HG03095 (cell line): Measurements from ENCODE around the gene CD44.
"Not testable (repeated sequence)": the region's sequence is repeated elsewhere in the genome, so short reads cannot be mapped to it uniquely, and the experiment has no call there.

Source experiments
- ATAC-seq: cut with Tn5 transposase; IDR thresholded peaks from one replicate; pipeline ENCODE4 v1.9.1; 2021; ENCODE audit warnings: moderate library complexity; ENCODE audit not compliant: unreplicated experiment

The CD44 gene

DNA sequence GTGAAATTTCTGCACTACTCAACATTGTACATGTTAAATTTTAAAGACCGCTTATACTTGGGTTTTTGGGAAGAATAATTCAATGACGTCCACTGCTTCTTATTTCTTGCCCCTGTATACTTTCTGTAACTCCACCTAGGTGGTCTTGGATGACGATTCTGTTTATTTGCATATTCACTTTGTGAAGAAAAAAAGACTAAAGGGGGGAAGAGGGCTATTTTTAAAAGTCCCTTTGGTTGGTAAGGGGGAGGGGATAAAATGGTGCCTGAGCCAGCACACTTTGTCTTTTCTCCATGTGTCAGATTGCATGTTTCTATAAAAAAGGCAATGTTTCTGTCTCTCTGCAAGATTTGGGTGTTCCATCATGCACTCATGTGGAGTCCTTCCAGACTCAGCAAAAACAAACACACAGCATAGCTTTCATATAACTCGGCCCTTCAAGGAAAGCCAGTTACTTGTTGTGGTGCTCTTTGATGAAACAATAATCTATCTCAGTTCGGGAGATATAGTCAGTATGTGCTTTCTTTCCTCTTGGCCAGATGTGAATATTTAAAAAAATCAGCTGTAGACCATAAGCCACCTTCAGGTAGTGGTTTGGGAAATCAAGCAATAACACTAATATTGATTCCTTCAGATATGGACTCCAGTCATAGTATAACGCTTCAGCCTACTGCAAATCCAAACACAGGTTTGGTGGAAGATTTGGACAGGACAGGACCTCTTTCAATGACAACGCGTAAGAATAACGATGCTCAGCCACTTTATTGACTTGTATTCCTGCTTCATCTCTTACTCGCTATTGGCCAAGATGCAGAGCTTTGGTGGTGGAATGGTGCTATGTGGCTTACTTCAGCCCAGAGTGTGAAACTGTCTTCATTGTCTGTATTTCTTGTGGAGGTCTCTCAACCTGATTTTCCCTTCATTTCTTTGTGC lies 68.8 kb downstream of the CD44 start:
- ATAC-seq: no peak

DNA sequence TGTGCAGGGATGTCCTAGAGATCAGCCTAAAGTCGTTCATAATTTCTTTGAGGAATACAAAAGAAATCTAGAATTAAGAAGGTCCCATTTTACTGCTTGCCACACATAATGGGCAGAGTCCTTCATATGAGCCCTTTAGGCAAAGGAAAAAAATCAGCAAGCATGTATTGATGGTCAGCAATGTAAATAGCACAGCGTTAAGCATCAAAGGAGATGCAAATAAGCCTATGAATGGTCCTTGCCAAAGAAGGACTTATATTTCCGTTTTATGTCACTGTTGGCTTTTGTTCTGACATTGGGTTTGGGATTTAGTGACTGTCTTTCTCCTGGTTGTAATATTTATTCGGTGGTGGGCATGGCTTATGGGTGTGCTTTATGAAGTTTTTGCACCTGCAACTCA lies 69.8 kb downstream of the CD44 start:
- ATAC-seq: no peak

DNA sequence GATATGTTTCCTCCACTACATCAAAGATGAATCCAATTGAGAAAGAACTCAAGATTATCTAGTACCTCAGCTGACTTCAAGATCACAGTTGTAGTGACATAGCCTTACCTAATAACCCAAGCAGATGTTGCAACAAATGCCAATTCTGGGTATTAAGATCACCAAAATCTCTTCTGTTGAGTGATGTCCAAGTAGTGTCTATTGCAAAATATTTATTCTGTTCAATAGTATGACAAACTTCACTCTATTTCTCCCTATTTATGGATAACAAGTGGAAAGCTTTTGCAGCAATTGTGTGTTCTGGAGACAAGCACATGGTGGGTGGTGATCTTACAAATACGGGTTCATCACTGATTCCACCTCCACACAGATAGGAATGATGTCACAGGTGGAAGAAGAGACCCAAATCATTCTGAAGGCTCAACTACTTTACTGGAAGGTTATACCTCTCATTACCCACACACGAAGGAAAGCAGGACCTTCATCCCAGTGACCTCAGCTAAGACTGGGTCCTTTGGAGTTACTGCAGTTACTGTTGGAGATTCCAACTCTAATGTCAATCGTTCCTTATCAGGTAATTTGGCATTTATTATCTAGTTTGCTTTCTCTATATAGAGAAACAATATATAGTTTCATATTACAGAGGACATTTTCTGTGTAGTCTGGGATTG lies 72.0 kb downstream of the CD44 start:
- ATAC-seq: no peak

DNA sequence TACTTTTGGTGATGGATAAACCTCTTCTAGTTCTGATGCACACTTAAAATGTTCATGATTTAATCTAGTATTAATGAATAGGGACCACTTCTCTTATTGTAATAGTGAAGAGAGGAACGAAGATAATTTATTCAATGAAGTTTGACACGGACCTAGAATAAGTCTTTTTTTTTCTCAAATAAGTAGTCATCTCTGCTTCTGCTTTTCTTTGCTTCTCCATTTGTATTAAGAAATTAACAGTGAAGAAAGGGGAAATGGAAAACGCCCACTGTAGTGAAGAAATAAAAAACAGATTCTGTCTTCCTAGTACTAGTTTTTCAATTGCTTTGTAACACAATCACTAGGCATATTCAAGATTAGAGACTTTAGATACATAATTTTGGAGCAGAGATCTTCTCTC lies 73.0 kb downstream of the CD44 start:
- ATAC-seq: no peak

DNA sequence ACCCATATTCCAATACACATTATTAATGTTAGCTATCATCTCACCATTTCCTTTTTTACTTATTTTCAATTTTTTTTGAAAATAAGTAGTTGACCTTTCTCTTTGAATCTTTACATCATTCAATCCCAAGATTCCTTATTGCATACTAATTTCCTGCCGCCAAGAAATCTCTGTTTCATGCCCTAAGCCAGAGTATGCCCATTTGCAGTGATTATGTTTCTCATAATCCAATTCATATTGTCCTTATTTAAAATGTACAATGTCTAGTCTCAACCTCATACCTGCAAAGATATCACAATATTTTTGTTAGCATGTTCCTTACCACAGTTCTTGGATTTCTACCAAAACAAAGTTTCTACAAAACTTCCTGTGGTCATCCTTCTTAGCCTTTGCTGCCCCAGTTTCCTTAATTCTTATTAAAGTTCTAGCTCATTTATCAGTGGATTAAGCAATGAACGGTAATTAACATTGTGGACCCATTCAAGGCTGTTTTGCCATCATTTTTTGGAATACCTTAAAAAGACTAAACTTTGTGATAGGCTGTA lies 75.3 kb downstream of the CD44 start:
- ATAC-seq: no peak

DNA sequence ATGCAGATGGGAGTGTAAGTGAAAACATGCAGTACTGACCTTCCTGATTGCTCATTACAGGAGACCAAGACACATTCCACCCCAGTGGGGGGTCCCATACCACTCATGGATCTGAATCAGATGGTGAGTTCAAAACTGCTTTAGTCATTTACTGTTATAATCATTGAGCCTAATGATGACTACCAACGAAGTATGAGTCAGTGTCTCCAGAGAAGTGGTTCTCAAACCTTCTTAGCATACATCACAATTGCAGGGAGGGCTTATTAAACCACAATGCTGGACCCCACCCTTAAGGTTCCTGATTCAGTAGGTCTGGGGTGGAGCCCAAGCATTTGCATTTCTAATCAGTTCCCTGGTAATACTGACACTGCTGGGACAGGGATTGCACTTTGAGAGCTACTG lies 75.8 kb downstream of the CD44 start:
- no peak for ATAC-seq

DNA sequence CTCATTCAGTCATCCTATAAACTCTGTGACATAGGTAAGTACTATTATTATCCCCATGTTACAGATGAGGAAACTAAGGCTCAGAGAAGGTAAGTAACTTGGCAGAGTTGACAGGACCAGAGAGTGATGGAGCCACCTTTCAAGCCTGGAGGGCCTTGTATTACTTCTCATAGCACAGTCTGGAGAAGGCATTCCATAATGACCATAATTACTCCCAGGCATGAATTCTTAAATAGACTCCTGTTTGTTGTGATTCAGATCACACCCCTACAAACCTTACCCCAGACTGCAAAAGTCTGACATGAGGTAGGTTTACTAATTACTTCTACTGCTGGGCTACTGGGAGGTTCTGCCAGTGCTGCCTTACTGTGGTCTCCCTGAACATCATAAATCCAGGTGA lies 77.0 kb downstream of the CD44 start:
- ATAC-seq: no peak

DNA sequence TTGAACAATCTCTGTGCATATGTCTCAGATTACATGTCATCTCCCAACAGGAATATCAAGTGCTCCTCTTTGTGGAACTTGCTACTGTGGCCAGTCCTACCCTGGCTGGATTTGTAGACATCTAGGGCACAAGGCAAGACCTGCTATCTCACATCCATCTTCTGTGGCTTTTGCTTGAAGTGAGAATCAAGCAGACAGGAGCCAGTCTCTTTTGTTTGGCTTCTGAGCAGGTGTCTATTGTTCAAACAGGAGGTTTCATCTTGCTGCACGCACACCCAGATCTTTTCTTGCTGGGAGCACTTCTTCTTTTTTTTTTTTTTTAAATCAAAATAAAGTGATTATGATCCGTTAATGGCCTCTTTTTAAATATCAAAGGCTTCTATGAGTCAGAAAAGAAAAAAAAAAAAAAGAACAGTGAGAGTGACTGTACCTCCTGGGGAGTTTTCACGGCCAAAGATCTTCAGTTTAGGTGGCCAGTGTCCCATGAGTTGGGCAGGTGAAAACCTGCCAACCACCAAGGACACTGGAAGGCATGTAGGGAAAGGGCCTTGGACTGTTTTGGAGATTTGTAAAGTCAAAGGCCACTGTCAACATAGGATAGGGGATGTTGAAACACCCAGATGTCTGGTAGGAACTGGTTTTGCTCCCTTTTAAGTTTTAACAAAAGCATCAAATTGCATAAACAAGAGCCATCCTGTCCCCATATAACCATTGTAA lies 78.1 kb downstream of the CD44 start:
- ATAC-seq: no peak

DNA sequence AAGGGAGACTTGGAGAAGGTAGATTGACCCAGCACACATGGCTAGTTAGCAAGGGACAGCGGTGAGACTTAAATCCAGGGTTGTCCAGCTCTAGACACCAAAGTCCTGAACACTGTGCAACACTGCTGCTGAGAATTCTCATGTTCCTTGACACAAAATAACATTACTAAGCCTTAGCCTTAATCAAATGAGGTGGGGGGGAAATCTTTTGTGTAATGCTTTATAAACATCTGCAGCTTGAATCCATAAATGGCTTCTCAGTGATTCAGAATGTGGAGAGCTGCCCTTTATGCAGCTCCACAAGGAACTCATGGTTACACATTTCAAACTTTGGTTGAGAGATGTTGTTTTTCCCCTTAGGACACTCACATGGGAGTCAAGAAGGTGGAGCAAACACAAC lies 80.0 kb downstream of the CD44 start:
- no peak for ATAC-seq

DNA sequence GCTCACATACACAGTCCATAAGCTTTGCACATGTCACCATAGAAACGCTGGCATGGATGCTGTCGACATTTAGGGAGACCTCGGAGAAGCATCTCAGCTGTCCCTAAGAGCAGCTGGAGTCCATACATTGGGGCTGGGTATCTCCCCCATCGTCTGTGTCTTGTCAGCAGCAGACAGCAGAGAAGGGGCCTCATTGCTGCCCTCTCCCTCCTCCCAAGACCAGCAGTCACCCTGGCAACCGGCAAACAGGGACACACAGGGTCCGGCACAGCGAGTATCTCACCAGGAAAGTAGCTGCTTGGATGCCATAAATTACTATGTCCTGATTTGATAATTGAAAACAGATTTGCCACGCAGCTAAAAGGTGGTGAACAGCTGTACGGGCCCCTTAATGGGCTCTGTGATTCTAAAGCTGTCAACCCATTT lies 84.4 kb downstream of the CD44 start:
- ATAC-seq: no peak

DNA sequence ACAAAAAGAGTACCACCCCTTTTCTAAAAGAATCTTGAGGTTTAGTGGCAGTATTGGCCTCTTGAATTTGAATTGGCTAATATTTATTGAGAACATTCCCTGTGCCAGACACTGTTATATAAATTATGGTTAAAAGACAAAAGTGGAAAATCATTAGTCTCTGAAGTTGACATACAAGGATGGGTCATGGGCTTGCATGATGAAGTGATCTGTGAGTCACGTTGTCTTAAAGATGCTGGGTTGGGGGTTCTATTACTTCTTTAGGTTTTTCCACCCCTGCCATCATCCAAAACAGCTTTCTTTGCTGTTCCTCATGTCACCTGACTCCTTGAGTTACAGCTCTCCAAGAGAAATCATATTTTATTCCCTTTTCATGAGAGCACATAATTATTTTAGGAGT lies 85.0 kb downstream of the CD44 start:
- ATAC-seq: no peak

DNA sequence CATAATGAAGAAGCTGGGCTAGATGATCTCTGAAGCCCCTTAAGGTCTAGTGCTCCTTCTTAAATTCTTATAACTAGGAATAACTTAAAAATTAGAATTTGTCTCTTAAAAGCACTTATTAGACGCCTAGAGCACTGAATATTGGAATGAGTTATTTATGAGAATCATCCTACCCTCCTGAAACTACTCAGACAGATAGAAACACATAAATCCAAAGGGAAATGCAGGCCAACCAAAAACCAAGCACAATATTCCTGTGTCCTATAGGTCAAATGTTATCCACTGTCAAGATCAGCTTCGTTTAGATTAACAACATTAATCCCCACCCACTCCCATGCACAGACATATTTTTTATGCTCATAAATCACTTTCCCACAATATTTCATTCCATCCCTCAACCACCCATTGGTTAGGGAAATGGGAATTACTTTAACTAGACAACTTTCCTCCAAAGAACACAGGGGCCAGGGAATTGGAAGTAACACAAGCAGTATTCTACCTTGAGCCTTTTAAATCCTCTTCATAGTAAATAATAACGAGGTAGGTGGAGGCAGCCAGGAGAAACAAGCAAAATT lies 87.1 kb downstream of the CD44 start:
- ATAC-seq: no peak

DNA sequence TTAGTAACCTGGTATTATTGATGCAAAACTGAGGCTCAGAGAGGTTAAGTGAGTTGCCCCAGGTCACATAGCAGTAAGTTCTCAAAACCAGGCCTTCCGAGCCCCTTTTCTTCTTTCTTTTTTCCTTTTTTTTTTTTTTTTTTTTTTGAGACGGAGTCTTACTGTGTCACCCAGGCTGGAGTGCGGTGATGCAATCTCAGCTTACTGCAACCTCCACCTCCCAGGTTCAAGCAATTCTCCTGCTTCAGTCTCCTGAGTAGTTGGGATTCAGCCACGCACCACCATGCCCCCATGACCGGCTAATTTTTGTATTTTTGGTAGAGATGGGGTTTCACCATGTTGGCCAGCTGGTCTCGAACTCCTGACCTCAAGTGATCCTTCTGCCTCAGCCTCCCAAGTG lies 87.8 kb downstream of the CD44 start:
- ATAC-seq: not testable (repeated sequence)

DNA sequence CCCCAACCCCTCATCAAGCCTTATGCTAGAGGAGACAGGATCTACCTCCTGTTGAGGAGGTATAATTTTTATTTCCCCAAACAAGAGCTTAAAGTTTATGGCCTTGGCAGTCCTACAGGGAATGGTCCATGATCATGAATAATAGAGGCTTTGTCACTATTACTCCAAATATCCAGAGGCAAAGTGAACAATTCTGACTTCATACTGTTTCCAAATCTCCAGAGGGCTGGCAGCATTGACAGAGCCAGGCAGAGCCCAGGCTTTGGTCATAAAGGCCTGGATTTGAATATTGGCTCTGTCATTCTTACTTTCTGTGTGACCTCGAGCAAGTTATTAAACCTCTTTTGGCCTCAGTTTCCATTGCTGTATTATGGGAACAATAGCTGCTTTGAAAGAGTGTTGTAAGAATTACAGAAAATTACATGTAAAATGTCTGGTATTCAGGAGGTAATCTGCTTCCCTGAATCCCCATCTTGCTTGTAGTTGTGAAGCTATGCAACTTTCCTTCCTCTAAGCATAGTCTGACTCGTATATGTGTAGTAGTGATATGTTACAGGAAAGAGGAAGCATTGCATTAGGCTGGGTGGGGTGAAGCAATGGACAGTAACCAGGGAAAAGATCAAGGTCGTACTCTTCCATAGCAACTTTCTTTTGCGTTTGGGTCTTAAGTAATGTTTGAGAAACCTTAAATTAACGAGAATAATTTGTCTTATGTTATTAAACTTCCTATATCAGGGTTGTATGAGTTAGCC lies 88.8 kb downstream of the CD44 start:
- ATAC-seq: no peak

DNA sequence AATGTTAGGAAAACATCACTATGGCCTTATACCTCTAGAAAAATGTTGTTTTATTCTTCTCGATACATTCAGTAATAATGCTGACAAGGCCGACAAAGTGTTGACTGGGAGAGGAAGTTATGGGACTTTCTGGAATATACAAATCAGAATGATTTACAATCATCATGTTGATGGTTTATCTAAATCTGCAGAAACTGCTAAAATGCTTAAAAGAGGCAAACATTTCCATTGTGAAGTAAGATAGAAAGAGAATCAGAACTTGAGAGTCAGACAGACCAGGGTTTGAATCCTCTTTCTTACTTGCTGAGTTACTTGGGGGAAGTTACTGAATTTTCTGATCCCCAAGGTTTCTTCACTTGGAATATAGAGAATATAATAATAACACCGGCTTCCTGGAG lies 89.4 kb downstream of the CD44 start:
- ATAC-seq: no peak

DNA sequence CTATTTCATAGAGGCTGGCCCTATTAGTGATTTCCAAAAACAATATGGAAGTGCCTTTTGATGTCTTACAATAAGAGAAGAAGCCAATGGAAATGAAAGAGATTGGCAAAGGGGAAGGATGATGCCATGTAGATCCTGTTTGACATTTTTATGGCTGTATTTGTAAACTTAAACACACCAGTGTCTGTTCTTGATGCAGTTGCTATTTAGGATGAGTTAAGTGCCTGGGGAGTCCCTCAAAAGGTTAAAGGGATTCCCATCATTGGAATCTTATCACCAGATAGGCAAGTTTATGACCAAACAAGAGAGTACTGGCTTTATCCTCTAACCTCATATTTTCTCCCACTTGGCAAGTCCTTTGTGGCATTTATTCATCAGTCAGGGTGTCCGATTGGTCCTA lies 91.4 kb downstream of the CD44 start:
- ATAC-seq: no peak

DNA sequence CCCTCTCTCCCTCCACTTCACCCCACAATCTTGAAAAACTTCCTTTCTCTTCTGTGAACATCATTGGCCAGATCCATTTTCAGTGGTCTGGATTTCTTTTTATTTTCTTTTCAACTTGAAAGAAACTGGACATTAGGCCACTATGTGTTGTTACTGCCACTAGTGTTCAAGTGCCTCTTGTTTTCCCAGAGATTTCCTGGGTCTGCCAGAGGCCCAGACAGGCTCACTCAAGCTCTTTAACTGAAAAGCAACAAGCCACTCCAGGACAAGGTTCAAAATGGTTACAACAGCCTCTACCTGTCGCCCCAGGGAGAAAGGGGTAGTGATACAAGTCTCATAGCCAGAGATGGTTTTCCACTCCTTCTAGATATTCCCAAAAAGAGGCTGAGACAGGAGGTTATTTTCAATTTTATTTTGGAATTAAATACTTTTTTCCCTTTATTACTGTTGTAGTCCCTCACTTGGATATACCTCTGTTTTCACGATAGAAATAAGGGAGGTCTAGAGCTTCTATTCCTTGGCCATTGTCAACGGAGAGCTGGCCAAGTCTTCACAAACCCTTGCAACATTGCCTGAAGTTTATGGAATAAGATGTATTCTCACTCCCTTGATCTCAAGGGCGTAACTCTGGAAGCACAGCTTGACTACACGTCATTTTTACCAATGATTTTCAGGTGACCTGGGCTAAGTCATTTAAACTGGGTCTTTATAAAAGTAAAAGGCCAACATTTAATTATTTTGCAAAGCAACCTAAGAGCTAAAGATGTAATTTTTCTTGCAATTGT lies 92.3 kb downstream of the CD44 start:
- no peak for ATAC-seq

DNA sequence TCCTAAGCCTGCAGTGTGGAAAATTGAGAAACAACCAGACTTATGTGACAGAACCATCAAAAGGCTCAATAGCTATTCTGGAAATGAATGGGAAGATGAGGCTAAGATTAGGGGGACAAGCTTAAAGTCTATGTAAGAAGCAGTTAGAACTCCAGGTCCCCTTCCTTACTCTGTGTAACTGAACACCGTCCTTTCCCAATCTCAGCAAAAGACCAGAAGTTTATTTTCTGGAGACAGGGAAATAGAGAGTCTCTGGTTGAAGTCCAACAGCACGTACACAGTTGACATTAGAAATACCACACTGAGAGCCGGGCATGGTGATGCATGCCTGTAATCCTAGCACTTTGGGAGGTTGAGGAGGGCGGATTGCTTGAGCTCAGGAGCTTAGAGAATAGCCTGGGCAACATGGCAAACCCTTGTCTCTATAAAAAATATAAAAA lies 93.9 kb downstream of the CD44 start:
- ATAC-seq: no peak

DNA sequence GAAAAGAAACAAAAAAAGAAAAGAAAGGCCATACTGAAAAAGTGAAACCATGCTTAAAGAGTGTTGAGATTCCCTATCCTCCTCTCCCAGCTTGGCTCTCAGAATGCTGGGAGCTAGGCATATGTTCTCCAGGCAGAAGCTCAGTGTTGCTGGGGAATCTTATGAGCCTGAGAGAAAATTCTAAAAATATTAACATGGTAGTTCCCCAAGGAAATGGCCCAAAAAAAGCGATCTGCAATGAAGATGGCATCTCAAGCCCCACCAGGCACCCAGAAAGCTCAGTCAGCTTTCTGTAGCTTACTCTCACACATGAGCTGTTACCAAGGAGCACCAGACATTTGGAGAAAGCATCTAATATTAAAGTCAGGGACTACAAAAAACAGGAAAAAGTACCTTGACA lies 94.5 kb downstream of the CD44 start:
- ATAC-seq: no peak
